Cardiac muscle cell (in vitro differentiated cells and primary cell): ENCODE data around the gene TEX261. TPM values are rescaled to one million over a fixed set of nuclear protein-coding genes. Genes with fewer than 3 reads are reported as not detected.

ENCODE experiments used
- DNase-seq, 2 donors: peaks; one replicate each; pipeline versions ENCODE4 v3.0.0 to v3.0.0-alpha.2; 2010 to 2017; ENCODE audit warnings: low read depth in 1 of 2, low spot score in 1 of 2
- H3K27ac ChIP-seq: fragments of 200-600 bp; sonication (generic); 2 replicates; pipeline ENCODE4 v1.5.1; 2016
- H3K27me3 ChIP-seq: fragments of 200-600 bp; sonication (generic); 2 replicates; pipeline ENCODE4 v1.6.0; 2016; ENCODE audit warnings: control low read depth
- H3K36me3 ChIP-seq: fragments of 200-600 bp; sonication (generic); 2 replicates; pipeline ENCODE4 v1.5.1; 2016; ENCODE audit warnings: control low read depth
- H3K4me1 ChIP-seq: fragments of 200-600 bp; sonication (generic); 2 replicates; pipeline ENCODE4 v1.8.1; 2017; ENCODE audit warnings: low read depth, mild to moderate bottlenecking, mixed run types
- H3K4me3 ChIP-seq: fragments of 200-600 bp; sonication (generic); 2 replicates; pipeline ENCODE4 v1.5.1; 2016; ENCODE audit warnings: mild to moderate bottlenecking
- H3K9me3 ChIP-seq: fragments of 200-600 bp; sonication (generic); 2 replicates; pipeline ENCODE4 v1.5.1; 2017; ENCODE audit warnings: low read depth, mild to moderate bottlenecking, control low read depth
- polyA plus RNA-seq: library from polyadenylated mRNA; unstranded; fragments of >200 nt; fragmentation: Nextera tagmentation; extraction: Ambion mirVana; gene quantifications from 2 replicates; pipeline ENCODE4 v1.2.1, GENCODE V29; 2016
- total RNA-seq: library from RNA; depleted of rRNA; stranded (reverse); fragments of >200 nt; gene quantifications from 2 replicates; pipeline ENCODE4 v1.2.3, GENCODE V29; 2016
- TF ChIP-seq, protein P1 (sequence below): IDR thresholded peaks from 2 replicates; pipeline ENCODE4 v1.5.1; 2012; ENCODE audit warnings: low read depth, mild to moderate bottlenecking, low read length

Gene TEX261
- total and polyA plus RNA-seq, 2 experiments from 2014 or later: 13.9 to 31.5 TPM

DNA sequence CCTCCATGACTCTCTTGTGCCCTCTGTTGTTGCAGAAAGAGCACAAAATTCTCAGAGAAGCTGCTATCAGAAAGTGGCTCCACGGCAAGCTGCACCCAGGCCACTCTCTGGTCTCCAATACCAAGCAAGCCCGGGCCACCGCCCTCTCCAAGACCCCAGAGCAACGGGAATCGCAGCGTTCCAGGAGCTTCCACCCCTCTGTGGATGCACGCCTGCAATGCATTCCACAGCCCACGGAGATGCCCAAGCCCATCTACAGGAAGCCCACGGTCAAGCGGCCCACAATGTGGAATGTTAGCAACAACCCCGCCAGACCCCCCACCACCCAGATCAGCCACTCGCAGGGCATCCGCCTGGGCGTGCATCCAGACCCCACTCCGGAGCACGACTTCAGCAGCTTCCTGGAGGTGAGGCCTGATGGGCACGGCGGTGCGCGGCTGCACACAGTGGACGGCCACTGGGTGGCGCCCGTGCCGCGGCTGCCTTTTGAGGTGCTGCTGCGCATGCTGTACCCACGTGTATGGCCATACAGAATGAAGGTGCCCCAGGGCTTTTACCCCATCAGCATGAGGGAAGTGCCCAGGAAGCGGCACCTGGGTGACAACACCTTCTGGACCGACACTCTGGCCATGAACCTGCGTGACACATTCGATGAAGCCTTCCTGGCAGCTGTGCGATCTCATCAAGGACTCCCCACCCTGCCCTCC is 9.9 kb downstream of the TEX261 start:
- DNase-seq: peak; percentile 62 to 72
- TF ChIP-seq, protein P1, sequence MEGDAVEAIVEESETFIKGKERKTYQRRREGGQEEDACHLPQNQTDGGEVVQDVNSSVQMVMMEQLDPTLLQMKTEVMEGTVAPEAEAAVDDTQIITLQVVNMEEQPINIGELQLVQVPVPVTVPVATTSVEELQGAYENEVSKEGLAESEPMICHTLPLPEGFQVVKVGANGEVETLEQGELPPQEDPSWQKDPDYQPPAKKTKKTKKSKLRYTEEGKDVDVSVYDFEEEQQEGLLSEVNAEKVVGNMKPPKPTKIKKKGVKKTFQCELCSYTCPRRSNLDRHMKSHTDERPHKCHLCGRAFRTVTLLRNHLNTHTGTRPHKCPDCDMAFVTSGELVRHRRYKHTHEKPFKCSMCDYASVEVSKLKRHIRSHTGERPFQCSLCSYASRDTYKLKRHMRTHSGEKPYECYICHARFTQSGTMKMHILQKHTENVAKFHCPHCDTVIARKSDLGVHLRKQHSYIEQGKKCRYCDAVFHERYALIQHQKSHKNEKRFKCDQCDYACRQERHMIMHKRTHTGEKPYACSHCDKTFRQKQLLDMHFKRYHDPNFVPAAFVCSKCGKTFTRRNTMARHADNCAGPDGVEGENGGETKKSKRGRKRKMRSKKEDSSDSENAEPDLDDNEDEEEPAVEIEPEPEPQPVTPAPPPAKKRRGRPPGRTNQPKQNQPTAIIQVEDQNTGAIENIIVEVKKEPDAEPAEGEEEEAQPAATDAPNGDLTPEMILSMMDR: peak; percentile 90
- H3K4me1 ChIP-seq: no peaks in the 10 kb centered on the region
- H3K9me3 ChIP-seq: no peaks in the 10 kb centered on the region
- H3K27ac ChIP-seq: no peak overlapping the region
- no peaks in the 10 kb centered on the region for H3K27me3 ChIP-seq
- no peak overlapping the region for H3K4me3 ChIP-seq
- H3K36me3 ChIP-seq: peaks cover 6% of the 10 kb centered on the region

DNA sequence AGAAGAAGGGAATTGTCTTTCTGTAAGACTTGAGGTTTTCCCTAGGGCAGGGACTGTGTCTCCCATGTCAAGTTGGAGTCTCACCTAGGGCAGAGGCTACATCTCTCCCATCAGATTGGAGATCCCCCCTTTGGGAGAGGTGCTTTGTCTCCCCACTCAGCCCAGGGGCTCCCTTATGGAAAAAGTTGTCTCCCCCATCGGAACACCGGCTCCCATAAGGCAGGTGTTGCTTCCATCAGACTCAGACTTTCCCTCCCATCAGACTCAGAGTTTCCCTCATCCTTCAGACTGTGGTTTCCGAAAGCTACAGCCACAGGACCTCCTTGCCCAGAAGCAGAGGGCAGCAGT is 10.5 kb downstream of the TEX261 start:
- no peak for DNase-seq

DNA sequence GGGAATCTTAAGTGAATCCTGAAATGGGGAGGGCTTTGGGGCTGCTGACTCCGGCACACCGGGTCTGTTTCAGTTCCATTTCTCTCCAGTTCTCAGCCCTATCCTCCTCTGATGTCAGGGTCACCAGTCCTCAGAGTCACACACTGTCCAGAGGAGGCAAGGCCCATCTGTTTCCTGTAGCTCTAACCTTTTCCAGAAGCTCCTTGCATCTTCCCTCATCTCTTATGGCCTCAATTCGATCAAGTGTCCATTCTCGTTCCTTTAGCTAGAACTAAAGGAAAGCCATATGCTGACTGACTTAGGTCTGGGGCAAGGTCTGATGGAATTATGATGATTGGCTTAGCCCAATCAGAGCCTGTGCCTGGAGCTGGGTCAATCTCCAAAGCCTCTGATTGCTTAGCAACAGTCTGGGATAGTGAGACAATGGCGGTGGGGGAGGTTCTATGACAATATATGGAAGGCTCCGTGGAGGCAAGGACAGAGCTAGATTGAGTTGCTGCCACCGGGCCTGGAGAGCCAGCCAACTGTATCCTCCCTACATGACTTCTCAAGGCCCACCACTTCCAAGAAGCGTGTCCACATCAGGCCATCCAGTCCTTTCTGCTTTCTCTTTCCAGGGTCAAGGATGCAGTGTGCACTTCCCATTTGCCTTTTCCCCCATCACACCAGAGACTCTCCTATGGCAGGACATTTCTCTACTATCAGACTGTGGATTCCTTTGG is 11.0 kb downstream of the TEX261 start:
- TF ChIP-seq, protein P1: no peak
- Histone ChIP-seq H3K27me3 (peaks cover 5% of the 10 kb centered on the region), H3K4me1 (no peaks in the 10 kb centered on the region), H3K27ac (no peak overlapping the region), H3K4me3 (no peak overlapping the region), H3K36me3 (peaks cover 5% of the 10 kb centered on the region), H3K9me3 (no peaks in the 10 kb centered on the region)
- DNase-seq: no peak

More for the DNA sequence above, 10.5 kb downstream of the TEX261 start:
- H3K36me3 ChIP-seq: peaks cover 6% of the 10 kb centered on the region
- no peaks in the 10 kb centered on the region for H3K9me3 ChIP-seq
- H3K27me3 ChIP-seq: peaks cover 1% of the 10 kb centered on the region
- no peaks in the 10 kb centered on the region for H3K4me1 ChIP-seq
- no peak overlapping the region for H3K27ac ChIP-seq
- no peak overlapping the region for H3K4me3 ChIP-seq
- TF ChIP-seq, protein P1: no peak

DNA sequence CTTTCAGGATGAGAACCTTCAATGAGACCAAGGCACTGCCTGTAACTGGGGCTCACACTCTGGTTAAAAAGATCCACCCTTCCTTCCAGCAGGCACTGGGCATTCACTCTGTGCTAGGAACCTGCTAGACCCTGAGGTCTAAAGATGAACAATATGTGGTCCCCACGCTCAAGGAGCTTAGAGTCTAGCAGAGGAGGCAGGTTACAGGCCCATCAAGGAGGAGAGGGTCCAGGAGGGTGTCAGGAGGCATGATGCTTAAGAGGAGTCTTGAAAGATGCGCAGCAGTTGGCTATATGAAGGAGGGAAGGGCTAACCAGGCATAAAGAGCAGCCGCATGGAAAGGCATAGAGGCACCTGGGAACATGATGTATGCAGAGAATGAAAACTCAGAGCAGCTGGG is 11.7 kb downstream of the TEX261 start:
- Histone ChIP-seq H3K9me3 (no peaks in the 10 kb centered on the region), H3K4me3 (no peak overlapping the region), H3K36me3 (peaks cover 2% of the 10 kb centered on the region), H3K27me3 (peaks cover 10% of the 10 kb centered on the region), H3K27ac (no peak overlapping the region), H3K4me1 (peaks cover 4% of the 10 kb centered on the region)
- DNase-seq: no peak
- TF ChIP-seq, protein P1: no peak

DNA sequence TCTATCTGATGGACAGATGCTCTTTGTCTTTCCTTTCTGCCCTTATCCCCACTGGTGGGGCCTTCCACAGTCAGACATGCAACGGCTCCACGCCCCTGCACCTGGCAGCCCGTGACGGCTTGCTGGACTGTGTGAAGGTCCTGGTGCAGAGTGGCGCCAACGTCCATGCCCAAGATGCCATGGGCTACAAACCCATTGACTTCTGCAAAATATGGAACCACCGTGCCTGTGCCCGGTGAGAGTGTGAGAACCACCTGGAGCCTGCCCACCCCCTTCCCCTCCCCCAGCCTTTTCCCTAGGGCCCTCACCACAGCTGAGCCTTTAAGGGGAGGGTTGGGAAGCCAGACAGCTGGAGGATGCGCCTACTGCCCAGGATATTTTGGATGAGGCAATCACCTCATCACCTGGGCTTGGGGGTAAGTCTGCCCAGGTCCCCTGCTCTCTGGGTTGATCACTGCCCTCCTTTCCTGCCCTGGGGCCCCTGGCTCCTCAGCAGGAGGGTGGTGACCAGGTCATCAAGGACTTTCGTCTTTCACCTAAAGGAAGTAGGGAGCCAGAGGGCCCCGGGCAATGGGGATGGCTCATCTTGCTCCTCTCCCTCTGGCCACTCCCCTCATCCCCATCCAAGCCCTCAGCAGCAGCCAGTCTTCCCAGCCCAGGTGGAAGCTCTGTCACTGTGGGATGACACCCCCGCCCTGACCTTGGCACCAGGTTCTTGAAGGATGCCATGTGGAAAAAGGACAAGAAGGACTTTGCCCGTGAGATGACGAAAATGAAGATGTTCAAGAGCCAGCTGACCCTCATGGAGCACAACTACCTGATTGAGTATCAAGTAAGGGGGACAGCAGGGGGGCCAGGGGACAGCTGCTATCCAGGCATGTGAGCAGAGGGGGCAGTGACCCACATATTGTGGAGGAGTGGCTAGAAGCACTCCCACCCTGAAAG is 12.5 kb downstream of the TEX261 start:
- Histone ChIP-seq H3K4me3 (no peak overlapping the region), H3K27ac (no peak overlapping the region), H3K9me3 (no peaks in the 10 kb centered on the region), H3K36me3 (no peaks in the 10 kb centered on the region), H3K27me3 (peaks cover 10% of the 10 kb centered on the region), H3K4me1 (peaks cover 9% of the 10 kb centered on the region)
- no peak for DNase-seq
- TF ChIP-seq, protein P1: no peak
